Sigmoid colon (tissue), 3 donors: ENCODE data around the gene ZFYVE28.

Experiments
- CTCF ChIP-seq, 4 experiments: fragments of 450-650 bp in 3 of 4; fragments of 200-600 bp in 1 of 4; IDR thresholded peaks; one replicate each; pipeline ENCODE4 v1.5.1; 2016 to 2019; ENCODE audit warnings: antibody characterized with exemption in 4 of 4, mild to moderate bottlenecking in 3 of 4, moderate library complexity in 2 of 4
- POLR2A ChIP-seq, 2 donors: fragments of 450-650 bp; IDR thresholded peaks; one replicate each; pipeline ENCODE4 v1.6.1; 2016; ENCODE audit warnings: antibody characterized with exemption in 2 of 2, mild to moderate bottlenecking in 2 of 2, moderate library complexity in 2 of 2

DNA sequence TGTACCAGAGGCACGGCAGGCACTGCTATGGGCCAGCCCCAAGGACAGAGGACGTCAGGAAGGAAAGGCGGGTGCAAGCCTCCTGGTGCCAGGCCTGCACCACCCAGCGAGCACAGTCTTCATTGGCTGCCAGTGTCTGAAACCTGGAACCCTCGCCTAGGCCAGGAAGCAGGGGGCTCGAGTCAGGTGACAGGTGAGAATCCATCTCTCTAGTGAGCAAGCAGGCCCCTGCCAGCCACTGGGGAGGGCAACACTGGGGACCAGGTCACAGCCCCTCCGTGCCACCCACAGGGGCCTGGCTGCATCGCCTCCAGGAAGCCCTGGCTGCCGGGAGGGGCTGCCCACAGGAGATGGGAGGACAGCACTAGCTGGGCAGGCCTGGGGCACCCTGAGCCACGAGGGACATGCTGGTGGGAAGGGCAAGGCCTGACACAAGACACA, 169.6 kb downstream of the ZFYVE28 start:
- TF ChIP-seq POLR2A (IDR thresholded peaks at IDR 0.05) (no peak), CTCF (IDR thresholded peaks at IDR 0.05) (no peak)
